GM19455 (cell line): ENCODE results near the gene DENND2C.
A peak's percentile ranks its signal among the peaks of the same experiment; 100 is the strongest.
"Not testable (repeated sequence)": the region's sequence is repeated elsewhere in the genome, so short reads cannot be mapped to it uniquely, and the experiment has no call there.

Source experiments
- ATAC-seq: cut with Tn5 transposase; IDR thresholded peaks from one replicate; pipeline ENCODE4 v1.9.1; 2021; ENCODE audit not compliant: unreplicated experiment

The DENND2C gene

DNA sequence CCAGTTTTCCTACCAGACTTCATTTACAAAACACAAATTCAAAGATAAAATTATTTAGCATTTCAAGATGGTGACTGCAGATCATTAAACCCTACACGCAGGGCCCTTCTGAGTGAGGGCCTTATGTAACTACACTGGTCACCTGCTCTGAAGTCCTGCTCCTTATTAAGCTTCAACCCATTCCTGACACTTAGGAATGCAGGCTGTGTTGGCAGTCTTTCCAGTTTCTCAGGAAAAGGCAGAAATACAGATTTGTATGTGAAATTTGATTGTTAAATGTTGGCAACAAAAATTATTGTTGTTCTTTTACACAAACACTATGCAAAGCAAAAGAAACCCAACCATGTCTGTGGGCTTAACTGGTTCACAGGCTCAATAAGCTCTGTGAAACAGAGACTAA, 62.6 kb downstream of the DENND2C start:
- no peak for ATAC-seq

GRCh38 chr1:114597949-114598348, 71.9 kb downstream of the DENND2C start:
- ATAC-seq = no peak

DNA sequence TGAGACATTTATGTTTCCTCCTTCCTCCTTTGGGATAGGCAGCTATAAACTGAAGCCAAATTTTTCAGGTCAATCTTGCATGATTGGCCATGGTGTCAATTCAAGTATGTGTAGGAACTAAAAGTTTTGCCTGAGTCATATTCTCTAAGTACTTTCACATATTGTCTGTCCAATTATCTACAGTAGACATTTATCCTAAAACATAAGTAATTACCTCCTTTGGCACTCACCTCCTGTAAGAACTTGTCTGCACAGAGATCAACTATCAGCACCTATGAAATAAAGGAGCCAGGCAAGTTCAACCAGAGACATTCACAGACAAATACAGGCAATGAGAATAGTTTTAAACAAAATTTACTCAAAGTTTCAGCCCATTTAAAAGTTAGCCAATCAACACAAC, 74.2 kb downstream of the DENND2C start:
- no peak for ATAC-seq

DNA sequence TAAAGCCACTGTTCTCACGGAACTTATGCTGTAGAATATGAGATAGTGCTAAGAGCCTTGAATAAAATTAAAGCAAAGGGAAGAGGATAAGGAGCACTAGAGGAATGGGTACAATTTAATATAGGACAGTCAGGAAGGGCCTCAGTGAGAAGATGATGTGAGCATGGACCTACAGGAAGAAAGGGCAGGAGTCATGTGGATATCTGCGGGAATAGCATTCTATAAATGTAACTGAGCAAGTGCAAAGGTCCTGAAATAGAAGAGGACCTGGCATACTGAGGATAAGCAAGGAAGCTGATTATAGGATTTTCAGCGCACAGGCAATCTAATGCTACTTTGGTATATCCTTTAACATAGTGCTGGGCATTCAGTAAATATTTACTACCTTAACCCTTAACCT, 75.8 kb downstream of the DENND2C start:
- ATAC-seq = no peak

DNA sequence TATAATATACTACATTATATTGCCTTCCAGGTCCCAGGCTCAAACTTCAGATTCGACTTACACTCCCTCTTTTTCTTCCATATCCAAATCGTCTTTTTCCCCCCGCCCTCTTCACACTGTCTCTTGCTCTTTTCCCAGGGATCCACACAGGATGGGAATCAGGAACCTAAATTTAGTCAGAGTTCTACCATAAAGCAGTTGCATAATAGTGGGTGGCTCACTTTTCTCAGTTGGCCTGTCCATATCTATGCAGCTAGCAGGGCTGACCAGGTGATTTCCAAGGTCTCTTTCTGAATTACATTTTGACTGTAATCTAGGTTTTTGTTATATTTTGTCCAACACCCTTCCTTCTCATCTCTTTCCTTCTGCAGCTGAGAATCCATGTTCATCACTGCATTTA, 80.7 kb downstream of the DENND2C start:
- ATAC-seq = no peak

DNA sequence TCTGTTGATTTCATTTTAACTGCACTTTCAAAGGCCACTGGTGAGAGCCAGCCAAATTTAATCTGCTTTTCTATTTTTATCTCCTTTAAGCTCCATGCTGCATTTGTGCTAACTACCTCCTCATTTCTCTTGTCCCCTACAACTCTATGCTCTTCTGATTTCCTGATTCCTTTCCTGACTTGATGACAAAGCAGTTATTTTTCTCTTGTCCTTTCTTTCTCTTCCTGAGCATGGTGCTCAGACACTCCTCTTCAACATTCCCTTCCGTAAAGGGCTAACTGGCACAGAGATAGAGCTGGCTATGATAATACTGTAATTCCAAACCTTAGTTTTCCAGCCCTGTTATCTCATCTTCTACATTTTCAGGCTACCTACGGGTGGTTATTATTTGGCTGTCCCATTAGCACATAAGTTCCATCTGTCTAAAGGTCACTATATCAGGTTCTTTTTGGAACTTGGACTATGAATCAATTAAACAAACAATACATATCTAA, 81.6 kb downstream of the DENND2C start:
- no peak for ATAC-seq

DNA sequence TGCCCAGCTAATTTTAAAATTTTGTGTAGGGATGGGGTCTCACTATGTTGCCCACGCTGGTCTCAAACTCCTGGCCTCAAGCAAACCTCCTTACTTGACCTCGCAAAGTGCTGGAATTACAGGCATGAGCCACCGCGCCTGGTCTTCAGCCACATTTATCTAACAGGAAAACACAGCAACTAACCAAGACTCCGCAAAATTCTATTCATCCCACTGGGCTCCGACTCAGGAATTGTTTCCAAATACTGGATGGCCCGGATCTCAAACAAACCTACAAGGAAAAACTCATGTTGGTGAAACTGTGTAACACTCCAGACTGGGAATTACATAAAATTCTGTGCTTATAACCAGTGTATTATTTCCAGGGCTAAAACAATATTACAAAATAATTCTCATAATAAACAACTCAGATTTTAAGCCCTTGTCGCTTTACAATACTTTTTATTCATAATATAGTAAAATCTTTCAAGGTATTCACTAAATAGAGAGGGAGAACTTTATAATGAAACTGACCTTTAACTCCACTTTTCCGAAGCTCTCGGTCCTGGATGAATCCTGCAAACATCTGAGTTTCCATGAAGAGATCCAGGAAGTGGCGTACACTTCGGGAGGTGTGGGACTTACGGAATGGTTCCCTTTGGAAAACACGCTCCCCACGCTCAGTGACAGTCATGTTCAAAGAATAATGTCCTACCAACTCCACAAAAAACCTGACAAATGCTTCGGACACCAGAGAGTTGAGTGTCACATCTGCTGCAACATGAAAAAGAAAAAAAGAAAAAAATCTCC, 82.5 kb downstream of the DENND2C start:
- no peak for ATAC-seq

DNA sequence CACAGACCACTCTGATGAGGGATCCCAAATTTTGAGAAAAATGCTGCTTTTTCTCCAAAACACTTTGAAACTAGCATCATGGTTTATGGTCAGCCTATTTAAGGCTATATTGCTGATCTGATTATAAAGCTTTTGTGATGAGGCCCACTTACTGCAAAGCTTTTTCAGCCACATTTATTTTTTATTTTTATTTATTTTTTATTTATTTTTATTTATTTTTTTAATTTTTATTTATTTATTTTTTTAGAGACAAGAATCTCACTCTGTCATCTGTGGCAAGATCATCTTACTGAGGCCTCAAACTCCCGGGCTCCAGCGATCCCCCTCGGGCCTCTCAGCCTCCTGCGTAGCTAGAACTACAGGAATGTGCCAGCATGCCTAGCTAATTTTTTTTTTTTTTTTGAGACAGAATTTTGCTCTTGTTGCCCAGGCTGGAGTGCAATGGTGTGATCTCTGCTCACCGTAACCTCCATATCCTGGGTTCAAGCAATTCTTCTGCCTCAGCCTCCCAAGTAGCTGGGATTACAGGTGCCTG, 83.3 kb downstream of the DENND2C start:
- no peak for ATAC-seq

GRCh38 chr1:114585231-114585630, 84.6 kb downstream of the DENND2C start:
- no peak for ATAC-seq

DNA sequence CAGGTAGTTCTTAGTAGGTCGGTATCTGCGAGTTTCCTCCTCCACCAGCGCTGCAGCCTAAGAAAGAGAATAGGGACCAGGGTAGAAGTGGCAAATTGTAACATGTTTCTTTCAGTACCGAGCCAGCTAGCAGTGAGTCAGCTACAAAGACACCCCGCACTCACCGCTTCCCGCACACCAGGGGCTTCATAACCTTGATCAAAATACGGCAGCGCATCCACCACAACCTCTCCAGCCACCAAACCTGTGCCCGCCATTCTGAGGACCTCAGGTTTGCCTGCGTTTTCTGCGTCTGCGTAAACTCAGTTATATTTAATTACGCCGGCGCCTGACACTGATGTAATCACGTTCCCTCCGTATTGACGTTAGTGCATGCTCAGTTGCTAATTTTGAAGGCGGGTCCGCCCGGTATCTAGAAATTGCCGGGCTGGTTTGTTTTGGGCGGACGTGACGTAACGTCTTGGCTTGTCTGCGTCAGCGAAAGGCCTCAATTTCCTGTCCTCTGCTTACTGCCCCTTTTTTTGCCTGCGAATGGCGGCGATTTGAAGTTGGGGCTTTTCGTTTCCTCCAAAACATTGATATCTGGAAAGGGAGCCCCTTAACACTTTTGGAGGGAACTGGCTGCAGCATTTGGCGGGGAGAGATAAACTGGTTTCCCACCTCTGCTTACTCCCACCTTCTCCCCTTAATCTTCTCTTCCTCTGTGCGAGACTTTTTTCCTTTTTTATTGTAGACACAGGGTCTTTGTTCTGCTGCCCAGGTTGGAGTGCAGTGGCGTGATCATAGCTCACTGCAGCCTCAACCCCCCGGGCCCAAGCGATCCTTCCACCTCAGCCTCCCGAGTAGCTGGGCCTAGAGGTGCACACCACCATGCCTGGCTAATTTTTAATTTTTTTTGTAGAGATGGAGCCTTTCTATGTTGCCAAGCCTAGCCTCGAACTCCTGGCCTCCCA, 88.2 kb downstream of the DENND2C start, which contains the start of gene BCAS2:
TSS of gene BCAS2 (minus strand) at position 281 of the 953 bp plus-strand sequence. CDS start at position 257, 24 bp downstream.
- peak; percentile 99 for ATAC-seq

DNA sequence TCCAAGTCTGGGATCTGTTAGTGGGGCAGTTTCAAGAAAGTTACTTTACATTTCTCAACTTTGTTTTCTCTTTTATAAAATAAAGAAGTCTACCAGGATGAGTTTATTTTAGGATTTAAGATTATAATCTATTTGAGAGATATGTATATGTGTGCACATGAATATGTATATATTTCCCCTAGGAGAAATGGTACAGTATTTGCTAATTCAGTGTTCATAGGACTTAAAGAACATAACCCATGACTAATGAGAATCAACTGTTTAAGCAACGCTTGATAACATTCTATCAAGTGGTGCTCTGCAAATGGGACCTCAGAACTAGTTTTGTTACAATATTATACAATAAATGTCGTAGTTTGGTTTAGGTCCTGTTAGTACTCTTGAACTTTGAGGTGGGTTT, 95.5 kb downstream of the DENND2C start:
- no peak for ATAC-seq

DNA sequence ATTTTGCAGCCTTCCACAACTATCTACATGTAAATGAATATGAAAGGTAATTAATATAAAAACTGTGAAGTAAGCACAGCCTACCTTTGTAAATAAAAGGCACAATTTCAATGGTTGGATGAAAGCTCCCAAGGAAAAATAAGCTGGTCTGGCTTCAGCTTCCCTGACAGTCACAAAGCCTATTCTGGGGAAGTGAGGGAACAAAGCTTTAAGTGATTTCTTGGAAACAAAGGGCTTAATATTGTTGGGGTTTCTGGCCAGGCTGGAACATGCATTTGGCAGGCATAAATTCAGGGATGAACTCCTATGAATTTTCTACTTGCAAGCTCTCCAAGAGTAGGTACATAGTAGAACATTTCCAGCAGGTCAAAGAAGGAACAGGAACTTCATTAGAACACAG, 105.7 kb downstream of the DENND2C start:
- ATAC-seq = no peak

DNA sequence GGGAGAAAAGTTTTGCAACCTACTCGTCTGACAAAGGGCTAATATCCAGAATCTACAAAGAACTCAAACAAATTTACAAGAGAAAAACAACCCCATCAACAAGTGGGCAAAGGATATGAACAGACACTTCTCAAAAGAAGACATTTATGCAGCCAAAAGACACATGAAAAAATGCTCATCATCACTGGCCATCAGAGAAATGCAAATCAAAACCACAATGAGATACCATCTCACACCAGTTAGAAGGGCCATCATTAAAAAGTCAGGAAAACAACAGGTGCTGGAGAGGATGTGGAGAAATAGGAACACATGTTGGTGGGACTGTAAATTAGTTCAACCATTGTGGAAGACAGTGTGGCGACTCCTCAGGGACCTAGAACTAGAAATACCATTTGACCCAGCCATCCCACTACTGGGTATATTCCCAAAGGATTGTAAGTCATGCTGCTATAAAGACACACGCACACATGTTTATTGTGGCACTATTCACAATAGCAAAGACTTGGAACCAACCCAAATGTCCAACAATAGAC, 106.8 kb downstream of the DENND2C start:
- ATAC-seq = not testable (repeated sequence)

DNA sequence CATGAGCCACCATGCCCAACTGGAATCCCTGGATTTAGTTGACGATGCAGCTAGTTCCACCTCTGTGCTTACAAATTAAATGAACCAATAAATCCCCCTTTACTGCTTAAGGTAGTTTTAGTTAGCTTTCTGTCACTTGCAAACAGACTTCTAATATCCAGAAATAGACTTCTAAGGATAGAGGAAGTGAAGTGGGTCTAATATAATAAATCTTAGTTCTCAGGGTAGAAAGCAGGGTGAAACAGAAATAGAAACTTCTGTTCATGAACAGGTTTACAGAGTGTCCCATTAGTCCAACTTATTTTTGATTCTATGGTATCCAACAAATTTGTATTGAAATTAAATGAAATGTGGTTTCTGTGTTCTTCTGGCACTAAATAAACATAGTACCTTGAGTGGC, 108.5 kb downstream of the DENND2C start:
- no peak for ATAC-seq

DNA sequence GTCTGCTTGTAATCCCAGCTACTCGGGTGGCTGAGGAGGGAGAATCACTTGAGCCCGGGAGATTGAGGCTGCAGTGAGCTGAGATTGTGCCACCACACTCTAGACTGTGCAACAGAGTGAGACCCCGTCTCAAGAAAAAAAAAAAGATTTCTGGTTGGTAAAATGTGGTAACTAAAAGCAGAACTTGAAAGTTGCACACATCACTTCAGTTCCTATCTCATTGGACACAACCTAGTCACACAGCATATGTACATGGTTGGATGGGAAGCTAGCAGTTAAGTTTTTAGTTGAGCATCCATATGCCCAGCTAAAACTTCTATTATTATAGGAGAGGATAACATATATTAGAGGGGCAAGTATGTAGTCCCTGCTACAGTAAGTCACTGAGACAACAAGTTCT, 110.5 kb downstream of the DENND2C start:
- no peak for ATAC-seq

DNA sequence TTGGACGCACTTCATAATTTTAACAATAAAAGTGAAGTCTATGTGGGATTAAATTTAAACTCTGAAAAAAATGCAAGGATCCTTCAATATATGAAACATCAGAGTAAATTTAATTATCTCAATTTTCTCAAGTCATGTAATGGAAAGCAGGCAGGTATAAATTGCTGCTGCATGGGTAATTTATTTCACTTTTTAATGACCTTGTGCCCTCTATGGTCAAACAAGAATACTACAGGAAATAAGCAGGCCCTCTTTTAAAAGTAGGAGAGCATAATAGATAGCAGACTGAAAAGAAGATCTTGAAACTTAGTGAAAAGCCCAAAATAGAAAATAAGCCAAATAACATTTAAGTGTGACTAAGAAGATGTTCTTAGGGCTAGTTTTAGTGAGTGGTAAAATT, 111.3 kb downstream of the DENND2C start:
- no peak for ATAC-seq

DNA sequence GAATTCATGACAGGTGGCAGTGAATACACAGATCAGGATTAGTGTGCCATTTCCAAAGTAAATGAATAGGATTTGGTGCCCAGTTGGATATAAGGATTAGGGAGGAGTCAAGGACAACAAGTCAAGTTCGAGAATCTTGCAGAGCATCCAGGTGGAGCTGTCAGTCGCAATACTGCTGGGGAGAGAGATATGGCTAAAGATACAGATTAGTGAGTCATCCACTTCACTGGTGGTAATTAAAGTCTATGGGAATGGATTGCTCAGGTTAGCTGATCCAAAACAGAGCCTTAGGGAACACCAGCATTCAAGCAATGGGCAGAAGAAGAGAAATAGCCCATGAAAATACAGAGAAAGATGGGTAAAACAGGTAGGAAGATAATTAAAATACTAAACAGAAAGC, 115.3 kb downstream of the DENND2C start:
- no peak for ATAC-seq

- no peak for ATAC-seq
These were observed 117.7 kb downstream of the DENND2C start for GRCh38 chr1:114552106-114552639.

DNA sequence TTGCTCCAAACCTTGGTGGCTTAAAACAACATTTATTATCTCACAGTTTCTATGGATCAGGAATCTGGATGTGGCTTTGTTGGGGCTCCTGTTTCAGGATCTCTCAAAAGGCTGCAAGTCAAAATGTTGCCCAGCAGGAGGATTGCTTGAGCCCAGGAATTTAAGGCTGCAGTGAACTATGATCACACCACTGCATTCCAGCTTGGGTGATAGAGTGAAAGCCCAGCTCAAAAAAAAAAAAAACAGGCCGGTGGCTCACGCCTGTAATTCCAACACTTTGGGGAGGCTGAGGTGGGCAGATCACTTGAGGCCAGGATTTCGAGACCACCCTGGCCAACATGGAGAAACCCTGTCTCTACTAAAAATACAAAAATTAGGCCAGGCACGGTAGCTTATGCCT, 118.4 kb downstream of the DENND2C start:
- no peak for ATAC-seq

DNA sequence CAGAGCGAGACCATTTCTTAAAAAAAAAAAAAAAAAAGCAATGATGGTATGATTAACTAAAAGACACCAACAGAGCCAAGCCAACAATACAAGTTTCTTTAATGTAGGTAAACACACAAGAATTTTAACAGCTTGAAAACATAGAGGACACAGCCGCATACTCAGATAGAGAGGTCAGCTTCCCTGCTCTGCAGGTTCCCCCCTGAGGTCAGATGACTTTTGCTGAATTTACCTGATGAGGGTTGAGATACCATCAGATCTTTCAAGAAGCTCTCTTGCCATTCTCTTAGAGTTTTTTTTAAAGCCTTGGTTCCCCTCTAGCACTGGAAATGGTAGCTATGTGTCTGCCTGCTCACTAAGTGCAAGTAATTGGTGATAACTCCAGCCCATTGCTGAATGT, 119.5 kb downstream of the DENND2C start:
- ATAC-seq = no peak

DNA sequence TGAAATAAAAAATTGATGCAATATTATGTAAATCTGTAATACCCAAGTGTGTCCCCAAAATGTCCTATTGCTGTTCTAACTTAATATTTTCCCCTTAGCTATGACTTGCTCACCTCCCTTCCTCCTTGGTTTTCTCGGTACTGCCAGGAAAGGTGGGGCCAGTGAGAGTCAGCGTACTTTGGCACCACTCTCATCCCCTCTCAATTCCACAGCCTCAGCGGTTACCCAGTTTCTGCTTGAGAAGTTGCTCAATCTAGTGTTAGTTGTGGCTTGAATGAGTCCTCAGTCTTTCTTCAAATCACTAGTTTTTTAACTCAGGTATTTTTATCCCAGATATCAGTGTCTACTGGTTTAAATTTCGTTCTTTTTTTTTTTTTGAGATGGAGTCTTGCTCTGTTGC, 120.7 kb downstream of the DENND2C start:
- ATAC-seq = no peak
